ENCODE data around the gene SEC22A. TPM values are rescaled to one million over a fixed set of nuclear protein-coding genes. Genes with fewer than 3 reads are reported as not detected.

The SEC22A gene
- polyA plus RNA-seq, 1 experiment, result 39.0 TPM

DNA sequence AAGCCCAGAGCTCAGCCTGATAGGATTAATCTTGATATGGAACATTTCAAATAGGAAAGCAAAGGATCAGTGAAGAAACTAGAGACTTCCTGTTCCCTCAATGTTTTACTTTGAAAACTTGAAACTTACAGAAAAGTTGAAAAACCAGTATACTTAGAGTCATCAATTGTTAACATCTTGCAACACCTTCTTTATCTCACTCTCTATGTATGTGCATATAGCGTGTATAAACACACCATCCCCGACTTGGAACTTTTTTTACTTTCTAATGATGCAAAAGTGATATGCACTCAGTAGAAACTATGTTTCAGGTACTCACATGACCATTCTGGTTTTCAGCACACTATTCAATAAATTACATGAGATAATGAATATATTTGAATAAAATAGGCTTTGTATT is 60.5 kb downstream of the SEC22A start:
- Histone ChIP-seq H3K27ac (ENCODE audit: low read depth, low read length) (no peak overlapping the region), H3K27me3 (ENCODE audit: control insufficient read depth, insufficient read depth, low read length) (no peaks in the 10 kb centered on the region), H3K4me3 (ENCODE audit: low read depth, low read length) (no peak overlapping the region), H3K9me3 (ENCODE audit: control insufficient read depth, insufficient read depth, low read length) (no peaks in the 10 kb centered on the region)
- TF ChIP-seq, protein P1, sequence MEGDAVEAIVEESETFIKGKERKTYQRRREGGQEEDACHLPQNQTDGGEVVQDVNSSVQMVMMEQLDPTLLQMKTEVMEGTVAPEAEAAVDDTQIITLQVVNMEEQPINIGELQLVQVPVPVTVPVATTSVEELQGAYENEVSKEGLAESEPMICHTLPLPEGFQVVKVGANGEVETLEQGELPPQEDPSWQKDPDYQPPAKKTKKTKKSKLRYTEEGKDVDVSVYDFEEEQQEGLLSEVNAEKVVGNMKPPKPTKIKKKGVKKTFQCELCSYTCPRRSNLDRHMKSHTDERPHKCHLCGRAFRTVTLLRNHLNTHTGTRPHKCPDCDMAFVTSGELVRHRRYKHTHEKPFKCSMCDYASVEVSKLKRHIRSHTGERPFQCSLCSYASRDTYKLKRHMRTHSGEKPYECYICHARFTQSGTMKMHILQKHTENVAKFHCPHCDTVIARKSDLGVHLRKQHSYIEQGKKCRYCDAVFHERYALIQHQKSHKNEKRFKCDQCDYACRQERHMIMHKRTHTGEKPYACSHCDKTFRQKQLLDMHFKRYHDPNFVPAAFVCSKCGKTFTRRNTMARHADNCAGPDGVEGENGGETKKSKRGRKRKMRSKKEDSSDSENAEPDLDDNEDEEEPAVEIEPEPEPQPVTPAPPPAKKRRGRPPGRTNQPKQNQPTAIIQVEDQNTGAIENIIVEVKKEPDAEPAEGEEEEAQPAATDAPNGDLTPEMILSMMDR (IDR thresholded peaks at IDR 0.05; ENCODE audit: low read depth, low read length), result no peak
- POLR2A ChIA-PET, result no interaction called here
- CTCF ChIA-PET, result interaction anchor here (2.1 kb wide), 1 partner anchor 320 kb away, joined by 7 read pairs; no protein-coding TSS in a partner anchor
- no peak for DNase-seq (ENCODE audit: low read depth, low spot score)

DNA sequence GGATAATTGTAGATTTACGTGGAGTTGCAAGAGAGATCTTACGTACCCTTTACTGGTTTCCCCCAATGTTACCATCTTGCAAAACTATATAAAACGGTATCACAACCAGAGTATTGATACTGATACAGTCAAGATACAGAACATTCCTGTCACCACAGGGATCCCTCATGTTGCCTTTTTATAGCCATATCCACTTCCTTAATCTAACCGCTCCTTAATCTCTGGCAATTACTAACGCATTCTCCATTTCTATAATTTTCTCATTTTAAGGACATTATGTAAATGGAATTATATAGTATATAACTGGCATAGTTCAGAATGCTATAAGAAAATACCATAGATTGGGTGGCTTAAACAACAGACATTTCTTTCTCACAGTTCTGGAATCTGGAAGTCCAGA is 61.1 kb downstream of the SEC22A start:
- POLR2A ChIA-PET, result no interaction called here
- Histone ChIP-seq H3K4me3 (ENCODE audit: low read depth, low read length) (no peak overlapping the region), H3K27me3 (ENCODE audit: control insufficient read depth, insufficient read depth, low read length) (no peaks in the 10 kb centered on the region), H3K27ac (ENCODE audit: low read depth, low read length) (no peak overlapping the region), H3K9me3 (ENCODE audit: control insufficient read depth, insufficient read depth, low read length) (no peaks in the 10 kb centered on the region)
- TF ChIP-seq, protein P1 (IDR thresholded peaks at IDR 0.05; ENCODE audit: low read depth, low read length), result no peak
- DNase-seq (ENCODE audit: low read depth, low spot score), result no peak
- CTCF ChIA-PET, result interaction anchor here (2.1 kb wide), 1 partner anchor 321 kb away, joined by 7 read pairs; no protein-coding TSS in a partner anchor

DNA sequence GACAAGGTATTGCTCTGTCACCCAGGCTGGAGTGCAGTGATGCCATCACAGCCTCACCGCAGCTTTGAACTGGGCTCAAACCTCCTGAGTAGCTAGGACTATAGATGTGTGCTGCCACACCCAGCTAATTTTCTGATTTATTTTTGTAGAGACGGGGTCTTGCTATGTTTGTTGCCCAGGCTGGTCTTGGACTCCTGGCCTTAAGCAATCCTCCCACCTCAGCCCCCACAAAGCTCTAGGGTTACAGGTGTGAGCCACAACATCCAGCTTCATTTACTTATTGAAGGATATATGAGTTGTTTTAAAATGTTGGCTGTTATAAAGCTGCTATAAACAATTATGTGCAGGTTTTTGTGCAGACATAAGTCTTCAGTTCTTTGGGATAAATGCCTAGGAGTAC is 62.2 kb downstream of the SEC22A start:
- no peaks in the 10 kb centered on the region for H3K9me3 ChIP-seq (ENCODE audit: control insufficient read depth, insufficient read depth, low read length)
- H3K4me3 ChIP-seq (ENCODE audit: low read depth, low read length), result no peak overlapping the region
- ChIA-PET CTCF (interaction anchor here (0.6 to 0.7 kb wide), 2 partner anchors 14 to 697 kb away, joined by 3 to 4 read pairs; partner anchors contain the start of gene CCDC14), POLR2A (no interaction called here)
- no peak overlapping the region for H3K27ac ChIP-seq (ENCODE audit: low read depth, low read length)
- TF ChIP-seq, protein P1 (IDR thresholded peaks at IDR 0.05; ENCODE audit: low read depth, low read length), result no peak
- no peaks in the 10 kb centered on the region for H3K27me3 ChIP-seq (ENCODE audit: control insufficient read depth, insufficient read depth, low read length)
- no peak for DNase-seq (ENCODE audit: low read depth, low spot score)

DNA sequence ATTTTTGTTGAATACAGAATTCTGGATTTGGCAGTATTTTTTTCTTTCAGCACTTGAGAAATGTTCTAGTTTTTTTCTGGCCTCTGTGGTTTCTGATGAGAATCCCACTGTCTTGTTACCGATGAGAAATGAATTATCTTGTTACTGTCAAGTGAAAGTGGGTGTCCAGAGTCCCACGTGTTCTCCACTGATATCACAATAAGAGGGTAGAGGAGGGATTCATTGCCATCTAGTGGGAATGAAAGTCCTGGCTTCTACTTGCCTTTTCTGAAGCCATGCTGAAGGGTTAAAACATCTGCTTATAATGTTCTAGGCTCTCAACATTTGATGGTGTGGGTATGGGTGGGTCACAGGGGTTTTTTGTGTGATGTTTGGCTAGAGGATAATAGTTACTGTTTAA is 66.1 kb downstream of the SEC22A start:
- Histone ChIP-seq H3K27me3 (ENCODE audit: control insufficient read depth, insufficient read depth, low read length) (no peaks in the 10 kb centered on the region), H3K27ac (ENCODE audit: low read depth, low read length) (no peak overlapping the region), H3K9me3 (ENCODE audit: control insufficient read depth, insufficient read depth, low read length) (no peaks in the 10 kb centered on the region), H3K4me3 (ENCODE audit: low read depth, low read length) (no peak overlapping the region)
- TF ChIP-seq, protein P1 (IDR thresholded peaks at IDR 0.05; ENCODE audit: low read depth, low read length), result no peak
- POLR2A ChIA-PET, result no interaction called here
- no peak for DNase-seq (ENCODE audit: low read depth, low spot score)
- CTCF ChIA-PET, result interaction anchor here (1.8 kb wide), 1 partner anchor 325 kb away, joined by 8 read pairs; no protein-coding TSS in a partner anchor

DNA sequence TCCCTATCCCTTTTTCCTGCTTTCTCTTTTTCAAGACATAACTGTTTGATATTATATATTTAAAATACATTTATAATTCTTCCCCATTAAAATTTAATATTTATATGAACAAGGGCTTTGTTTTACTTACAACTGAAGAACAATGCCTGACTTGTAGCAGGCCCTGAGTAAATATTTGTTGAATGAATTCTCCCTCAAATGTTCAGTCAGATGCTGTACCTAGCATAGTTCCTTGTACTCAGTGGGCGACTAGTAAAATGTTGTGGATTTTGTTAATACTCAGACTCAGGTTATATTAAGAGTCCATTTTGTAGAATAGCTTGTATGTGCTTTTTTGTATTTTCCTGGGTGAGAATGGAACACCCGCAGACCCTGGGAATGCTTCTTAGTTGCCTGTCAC is 69.1 kb downstream of the SEC22A start:
- Histone ChIP-seq H3K4me3 (ENCODE audit: low read depth, low read length) (no peak overlapping the region), H3K9me3 (ENCODE audit: control insufficient read depth, insufficient read depth, low read length) (no peaks in the 10 kb centered on the region), H3K27me3 (ENCODE audit: control insufficient read depth, insufficient read depth, low read length) (no peaks in the 10 kb centered on the region), H3K27ac (ENCODE audit: low read depth, low read length) (no peak overlapping the region)
- ChIA-PET POLR2A (no interaction called here), CTCF (no interaction called here)
- TF ChIP-seq, protein P1 (IDR thresholded peaks at IDR 0.05; ENCODE audit: low read depth, low read length), result no peak
- no peak for DNase-seq (ENCODE audit: low read depth, low spot score)
